Measurements from ENCODE around the gene STK4.

GRCh38 chr20:44917399-44917798, 48.9 kb upstream of the STK4 start:
- no peak for TF ChIP-seq TAF1 (IDR thresholded peaks at IDR 0.05; ENCODE audit: borderline replicate concordance, low read depth, low read length)
- no peak for TF ChIP-seq POLR2AphosphoS5 (IDR thresholded peaks at IDR 0.05; ENCODE audit: low read depth, low read length)
